COLO668 (cell line): ENCODE data around the gene LIN7C.
A peak's percentile ranks its signal among the peaks of the same experiment; 100 is the strongest.
"Not testable (repeated sequence)": the region's sequence is repeated elsewhere in the genome, so short reads cannot be mapped to it uniquely, and the experiment has no call there.

Experiments used
- DNase-seq: peaks from one replicate; lab custom pipeline; 2025; ENCODE audit not compliant: unreplicated experiment; lab: John Stamatoyannopoulos, UW

LIN7C gene

DNA sequence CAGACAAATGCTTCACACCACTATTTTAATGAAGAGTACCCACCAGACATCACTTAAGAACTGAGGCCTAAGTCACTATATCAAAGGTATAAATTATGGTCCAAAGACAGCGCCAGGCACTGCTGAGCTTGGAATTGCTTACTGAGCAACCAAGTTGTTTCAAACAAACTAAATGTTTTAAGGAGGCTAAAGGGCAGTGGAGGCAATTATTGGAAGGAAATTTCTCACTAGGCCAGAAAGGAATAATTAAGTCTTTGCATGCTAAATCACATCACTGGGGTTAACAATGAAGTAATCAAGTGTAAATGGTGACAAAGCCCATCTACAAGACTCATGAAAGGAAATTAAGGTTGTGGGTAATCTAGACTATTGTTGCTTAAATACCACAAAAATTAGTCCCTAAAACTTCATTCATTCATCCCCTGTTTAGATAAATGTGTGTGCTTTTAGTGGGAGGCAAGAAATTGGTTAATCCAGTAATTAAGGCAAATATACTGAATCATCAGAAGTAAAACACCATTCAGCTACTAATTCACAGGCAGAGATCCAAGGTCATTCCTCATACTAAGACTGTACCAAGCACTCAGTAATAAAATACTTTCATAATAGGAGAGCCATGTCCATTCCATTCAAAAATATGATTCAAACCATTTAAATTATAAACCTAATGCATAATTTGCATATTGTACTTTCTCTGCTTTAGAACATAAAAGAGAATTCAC is 55.2 kb downstream of the LIN7C start:
- DNase-seq = no peak

DNA sequence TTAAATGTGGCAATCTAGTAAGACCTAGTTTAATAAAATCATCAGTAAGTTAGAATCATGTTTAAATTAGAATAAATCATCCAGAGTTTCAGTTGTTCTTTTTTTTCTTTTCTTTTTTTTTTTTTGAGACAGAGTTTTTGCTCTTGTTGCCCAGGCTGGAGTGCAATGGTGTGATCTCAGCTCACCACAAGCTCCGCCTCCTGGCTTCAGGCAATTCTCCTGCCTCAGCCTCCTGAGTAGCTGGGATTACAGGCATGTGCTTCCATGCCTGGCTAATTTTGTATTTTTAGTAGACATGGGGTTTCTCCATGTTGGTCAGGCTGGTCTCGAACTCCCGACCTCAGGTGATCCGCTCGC is 58.4 kb downstream of the LIN7C start:
- not testable (repeated sequence) for DNase-seq

- no peak for DNase-seq
These were observed 59.0 kb downstream of the LIN7C start for GRCh38 chr11:27447288-27448183.

- no peak for DNase-seq
These were observed 60.9 kb downstream of the LIN7C start for GRCh38 chr11:27445625-27446024.

DNA sequence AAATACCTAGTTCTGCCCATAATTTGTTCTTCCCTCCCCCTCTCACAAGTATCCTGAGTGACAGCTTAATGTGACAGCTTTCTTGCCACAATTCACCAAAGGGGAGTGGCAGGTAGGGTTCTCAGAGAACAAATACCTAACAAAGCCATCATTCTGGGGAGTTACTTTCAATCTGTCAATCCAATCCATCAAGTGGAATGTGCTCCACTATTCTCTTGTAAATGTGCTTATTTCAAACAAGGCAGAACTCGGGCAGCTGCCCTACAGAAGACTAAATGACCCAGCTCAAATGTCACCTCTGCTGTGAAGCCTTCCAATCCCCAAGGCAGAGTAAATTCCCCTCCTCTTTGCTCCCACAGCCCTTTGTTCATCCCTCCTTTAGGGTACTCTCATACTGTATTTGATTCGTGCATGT is 61.8 kb downstream of the LIN7C start:
- DNase-seq = peak; percentile 40
